GM23248 (cell line): Measurements from ENCODE around the gene OLFML2B.

Experiments used
- EZH2 ChIP-seq: fragments of 200-600 bp; sonication (generic); IDR thresholded peaks from 2 replicates; pipeline ENCODE4 v1.6.1; 2018; ENCODE audit warnings: antibody characterized with exemption, mild to moderate bottlenecking; ENCODE audit not compliant: insufficient read depth, poor library complexity, severe bottlenecking
- EZH2phosphoT487 ChIP-seq: fragments of 200-600 bp; sonication (generic); IDR thresholded peaks from 2 replicates; pipeline ENCODE4 v1.6.1; 2018; ENCODE audit warnings: antibody characterized with exemption, moderate library complexity, mild to moderate bottlenecking, low read depth; ENCODE audit not compliant: insufficient read depth

GRCh38 chr1:162009501-162010174, 14.0 kb downstream of the OLFML2B start:
- TF ChIP-seq EZH2 (no peak), EZH2phosphoT487 (no peak)
